GM21515 (cell line): Measurements from ENCODE around the gene TREH.

Experiments used
- ATAC-seq: cut with Tn5 transposase; IDR thresholded peaks from one replicate; pipeline ENCODE4 v1.9.1; 2021; ENCODE audit not compliant: unreplicated experiment

Gene TREH

DNA sequence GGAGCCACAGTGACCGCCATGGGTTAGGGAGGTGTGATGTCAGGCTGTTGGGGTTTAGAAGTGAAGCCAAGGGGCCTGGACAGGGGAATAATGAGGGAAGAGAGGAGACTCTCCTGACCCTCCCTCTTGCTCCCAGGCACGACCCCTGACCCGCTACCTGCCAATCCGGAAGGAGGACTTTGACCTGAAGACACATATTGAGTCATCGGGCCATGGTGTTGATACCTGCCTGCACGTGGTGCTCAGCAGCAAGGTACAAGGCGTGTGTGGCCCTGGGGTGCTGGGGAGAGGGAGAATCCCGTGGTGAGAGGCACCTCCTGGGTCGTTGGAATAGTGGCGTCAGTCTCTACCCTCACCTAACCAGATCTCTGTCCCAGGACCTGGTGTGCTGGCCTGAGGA is 29.5 kb downstream of the TREH start:
- ATAC-seq = no peak

DNA sequence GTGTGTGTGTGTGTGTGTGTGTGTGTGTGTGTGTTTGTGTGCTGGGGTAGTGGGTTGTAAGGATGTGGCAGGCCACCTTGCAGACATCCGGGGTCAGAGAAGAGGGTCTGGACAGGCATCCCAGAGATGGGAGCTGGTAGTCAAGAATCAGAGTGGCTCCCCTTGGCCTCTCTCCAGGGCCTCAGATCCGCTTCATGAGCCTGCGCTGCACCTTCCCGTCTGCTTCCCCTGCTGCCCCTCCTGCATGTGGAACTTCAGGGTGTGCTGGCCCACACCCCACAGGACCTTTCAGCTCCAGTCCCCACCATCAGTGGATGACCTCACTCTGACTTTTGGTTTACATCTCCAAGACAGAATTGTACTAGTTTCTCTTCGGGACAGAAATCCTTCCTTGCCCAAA is 31.2 kb downstream of the TREH start:
- no peak for ATAC-seq

DNA sequence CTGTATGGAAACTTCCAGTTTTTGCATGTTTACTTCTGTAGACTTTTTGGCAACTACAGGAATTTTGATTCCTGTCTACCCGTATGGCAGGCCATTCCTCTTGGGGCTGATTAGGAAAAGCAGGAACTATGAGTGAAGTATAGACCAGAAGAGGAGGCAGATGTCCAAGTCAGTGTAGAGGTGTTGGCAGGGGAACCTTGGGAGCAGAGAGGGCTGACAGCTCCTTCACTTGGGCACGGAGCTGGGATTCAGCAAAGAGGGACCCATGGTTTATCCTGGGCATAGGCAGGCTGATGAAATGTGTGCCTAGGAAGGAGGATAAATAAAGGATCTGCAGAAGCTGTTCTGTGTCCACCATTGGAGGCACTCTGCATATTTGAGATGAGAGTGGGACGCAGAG is 33.1 kb downstream of the TREH start:
- no peak for ATAC-seq

- no peak for ATAC-seq
These were observed 34.3 kb downstream of the TREH start for GRCh38 chr11:118645066-118645715.

DNA sequence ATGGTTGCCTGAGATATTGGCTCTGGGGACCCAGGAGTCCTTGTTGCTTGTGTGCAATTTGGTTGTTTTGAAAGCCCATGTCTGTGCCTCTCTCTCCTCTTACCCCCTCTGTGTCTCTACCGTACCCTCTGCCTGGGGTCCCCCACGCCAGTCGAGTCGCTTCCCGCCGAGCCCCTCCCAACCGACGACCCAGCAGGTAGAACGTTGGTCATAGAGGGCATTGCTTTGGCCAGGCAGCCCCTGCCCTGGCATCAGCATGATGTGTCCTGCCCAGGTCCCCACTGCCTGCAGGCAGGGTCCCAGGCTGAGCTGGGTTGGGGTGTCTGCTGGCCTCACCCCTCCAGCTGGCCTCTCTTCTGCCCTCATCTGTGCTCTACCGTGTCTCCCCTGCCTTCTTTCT is 35.0 kb downstream of the TREH start:
- ATAC-seq = no peak

GRCh38 chr11:118643995-118644345 is 35.5 kb downstream of the TREH start:
- ATAC-seq = no peak

DNA sequence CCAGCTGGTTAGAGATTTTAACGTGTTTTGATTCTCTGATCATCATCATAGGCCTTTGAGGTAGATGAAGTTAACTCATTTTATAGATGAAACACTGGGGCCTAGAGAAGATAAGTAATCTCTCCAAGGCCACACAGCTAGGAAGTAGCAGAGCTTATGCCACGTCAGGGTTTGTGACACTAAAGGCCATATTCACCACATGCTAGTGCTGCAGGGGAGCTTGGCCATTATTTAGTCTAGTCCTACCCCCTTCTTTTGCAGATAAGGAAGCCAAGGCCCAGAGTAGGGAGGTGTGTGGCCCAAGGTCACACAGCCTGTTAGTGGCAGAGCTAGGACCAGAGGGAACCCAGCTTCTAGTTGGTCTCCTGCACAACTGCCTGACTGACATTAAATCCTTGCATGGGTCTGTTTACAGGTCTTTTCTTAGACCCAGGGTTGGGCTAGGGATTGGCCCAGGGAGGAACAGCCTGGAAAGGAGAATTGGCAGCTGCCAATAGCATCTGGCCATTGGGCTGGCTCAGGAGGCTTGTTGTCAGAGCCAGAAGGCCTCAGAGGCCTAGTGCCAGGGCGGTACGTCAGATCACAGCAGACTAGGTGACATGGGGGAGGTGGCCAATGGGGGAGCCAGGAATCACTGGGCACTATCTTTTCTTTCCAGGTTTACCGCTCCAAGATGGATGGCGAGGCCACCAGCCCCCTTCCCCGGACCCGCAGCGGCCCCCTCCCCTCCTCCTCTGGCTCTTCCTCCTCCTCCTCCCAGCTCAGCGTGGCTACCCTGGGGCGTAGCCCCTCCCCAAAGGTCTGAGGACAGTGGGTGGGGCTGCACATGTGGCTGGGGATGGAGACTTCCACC is 36.1 kb downstream of the TREH start:
- ATAC-seq = no peak

DNA sequence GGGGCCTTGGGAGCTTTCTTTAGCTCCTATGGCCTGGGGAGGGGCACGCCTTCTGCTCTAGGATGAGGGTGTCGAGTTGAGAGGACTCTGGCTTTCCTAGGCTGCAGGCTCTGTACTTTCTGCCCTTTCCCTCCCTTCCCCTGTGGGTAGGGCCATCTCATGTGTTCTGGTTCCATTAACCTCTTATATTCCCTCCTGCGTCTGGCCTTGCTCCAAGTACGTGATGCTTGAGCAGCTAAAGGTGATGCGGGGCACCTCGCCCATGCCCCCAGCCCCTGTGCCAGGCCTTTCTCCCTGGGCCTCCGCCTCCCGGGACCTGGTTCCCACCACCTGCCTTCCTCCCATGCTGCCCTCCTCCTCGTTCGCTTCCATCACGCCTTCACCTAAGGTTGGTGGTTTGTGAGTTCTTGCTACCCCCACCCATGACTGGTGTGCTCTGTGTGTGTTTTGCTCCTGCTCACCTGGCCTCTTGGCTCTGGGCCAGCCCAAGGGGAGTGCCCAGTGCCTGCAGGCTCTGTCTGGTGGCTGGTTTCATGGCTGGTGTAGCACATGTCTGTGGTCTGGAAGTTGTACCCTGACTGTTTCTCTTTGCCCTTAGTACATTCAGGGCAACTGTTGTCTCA is 37.9 kb downstream of the TREH start:
- ATAC-seq = no peak

- no peak for ATAC-seq
These were observed 38.9 kb downstream of the TREH start for GRCh38 chr11:118640332-118641154.

GRCh38 chr11:118639899-118640298 is 39.6 kb downstream of the TREH start:
- ATAC-seq = no peak

- no peak for ATAC-seq
These were observed 40.7 kb downstream of the TREH start for GRCh38 chr11:118638726-118639125.

GRCh38 chr11:118636569-118637290 is 42.7 kb downstream of the TREH start:
- no peak for ATAC-seq

GRCh38 chr11:118635642-118636041 is 43.8 kb downstream of the TREH start:
- no peak for ATAC-seq

GRCh38 chr11:118635237-118635591 is 44.2 kb downstream of the TREH start:
- no peak for ATAC-seq

DNA sequence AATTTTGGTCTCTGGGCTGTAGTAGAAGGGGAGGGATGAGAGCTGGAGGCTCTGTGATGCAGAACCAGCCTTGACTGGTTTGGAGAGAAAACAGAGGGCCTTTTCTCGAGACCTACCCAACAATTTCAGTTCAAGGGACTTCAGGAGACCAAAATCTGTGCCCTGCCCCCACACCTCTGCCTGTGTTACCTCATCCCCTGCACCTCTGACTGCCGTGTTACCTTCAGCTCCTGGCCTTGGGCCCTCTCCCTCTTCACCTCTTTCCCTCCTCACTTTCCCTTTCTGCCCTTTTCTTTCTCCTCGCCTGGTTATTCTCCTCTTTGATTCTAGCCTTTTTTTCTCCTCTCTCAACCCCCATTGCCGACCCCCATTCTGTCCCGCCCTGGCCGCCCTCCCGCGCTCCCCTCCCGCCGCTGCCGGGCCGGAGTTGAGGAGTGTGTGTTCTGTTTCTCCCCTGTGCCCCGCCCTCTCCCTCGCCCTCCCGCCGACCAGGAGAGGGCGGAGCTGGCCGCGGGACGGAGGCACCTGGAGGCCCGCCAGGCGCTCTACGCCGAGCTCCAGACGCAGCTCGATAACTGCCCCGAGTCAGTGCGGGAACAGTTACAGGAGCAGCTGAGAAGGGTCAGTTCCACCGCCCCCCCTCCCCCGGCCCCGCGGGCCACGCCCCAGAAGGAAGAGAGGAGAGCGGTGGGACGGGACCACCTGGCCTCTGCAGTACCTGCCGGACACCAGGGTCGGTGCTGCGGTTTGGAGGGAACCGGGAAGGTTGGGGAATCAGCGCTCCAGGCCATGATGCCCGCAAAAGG is 44.8 kb downstream of the TREH start:
- ATAC-seq = no peak

GRCh38 chr11:118633979-118634378 is 45.5 kb downstream of the TREH start:
- ATAC-seq = no peak

DNA sequence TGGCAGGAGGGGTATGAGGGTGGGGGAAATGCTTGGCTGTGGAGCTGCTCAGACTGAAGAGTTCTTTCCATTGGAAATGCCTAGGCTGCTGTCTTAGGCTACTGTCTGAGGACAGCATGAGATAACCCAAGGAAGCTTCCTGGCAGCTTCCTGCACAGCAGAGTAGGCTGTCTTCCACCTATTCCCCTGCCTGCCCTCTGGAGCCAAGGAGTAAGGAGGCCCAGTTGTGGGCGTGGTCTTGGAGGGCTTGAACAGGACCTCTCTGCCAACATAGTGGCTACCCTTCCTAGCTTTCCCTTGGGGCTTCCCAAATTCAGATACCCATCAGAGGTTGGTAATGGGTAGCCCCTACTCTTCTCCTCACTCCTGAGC is 46.1 kb downstream of the TREH start:
- no peak for ATAC-seq

GRCh38 chr11:118632577-118633318 is 46.7 kb downstream of the TREH start:
- ATAC-seq = no peak

DNA sequence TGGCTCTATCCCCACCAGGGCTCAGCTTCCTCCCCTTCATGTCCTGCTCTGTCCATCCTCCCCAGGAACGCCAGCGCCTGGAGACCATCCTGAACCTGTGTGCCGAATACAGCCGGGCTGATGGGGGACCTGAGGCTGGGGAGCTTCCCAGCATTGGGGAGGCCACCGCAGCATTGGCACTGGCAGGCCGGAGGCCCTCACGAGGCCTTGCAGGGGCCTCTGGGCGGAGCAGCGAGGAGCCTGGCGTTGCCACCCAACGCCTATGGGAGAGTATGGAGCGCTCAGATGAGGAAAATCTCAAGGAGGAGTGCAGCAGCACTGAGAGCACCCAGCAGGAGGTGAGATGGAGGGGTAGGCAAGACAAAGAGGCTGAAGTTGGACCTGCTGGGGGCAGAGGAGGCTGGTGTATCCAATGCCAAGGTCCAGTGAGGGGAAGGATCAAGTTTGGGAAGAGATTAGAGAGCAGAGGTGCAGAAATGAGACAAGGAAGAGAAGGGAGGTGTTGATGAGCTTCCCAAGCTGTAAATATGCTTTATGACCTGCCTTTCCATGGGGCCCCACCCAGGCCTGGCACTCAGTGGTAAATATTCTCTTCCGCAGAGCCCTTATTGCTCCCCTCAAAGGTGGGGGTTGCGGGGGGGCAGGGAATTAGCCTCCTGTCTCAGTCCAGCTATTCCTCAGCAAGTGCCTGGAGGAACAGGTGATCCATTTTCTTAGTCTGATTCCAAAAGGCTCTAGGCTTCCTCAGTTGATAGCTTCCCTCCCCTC is 48.1 kb downstream of the TREH start:
- ATAC-seq = no peak
